Skeletal muscle tissue (tissue), 5 donors: ENCODE results near the gene GOLGA6L22. TPM values are rescaled to one million over a fixed set of nuclear protein-coding genes. Genes with fewer than 3 reads are reported as not detected.
"Not testable (repeated sequence)": the region's sequence is repeated elsewhere in the genome, so short reads cannot be mapped to it uniquely, and the experiment has no call there.

Source experiments
- H3K27ac ChIP-seq: one replicate; pipeline ENCODE4 v1.7.0; 2013; ENCODE audit warnings: mild to moderate bottlenecking, low read depth, low read length, inconsistent platforms
- H3K27me3 ChIP-seq, 3 donors: one replicate each; pipeline ENCODE4 v1.7.0; 2013; ENCODE audit warnings: low read length in 3 of 3; ENCODE audit not compliant: control insufficient read depth in 3 of 3, insufficient read depth in 3 of 3
- H3K36me3 ChIP-seq, 3 donors: one replicate each; pipeline ENCODE4 v1.7.0; 2013; ENCODE audit warnings: low read length in 3 of 3; ENCODE audit not compliant: control insufficient read depth in 3 of 3, insufficient read depth in 3 of 3
- H3K4me1 ChIP-seq, 3 donors: one replicate each; pipeline ENCODE4 v1.7.0; 2013; ENCODE audit warnings: low read length in 3 of 3, mild to moderate bottlenecking in 3 of 3; ENCODE audit not compliant: control insufficient read depth in 3 of 3, insufficient read depth in 3 of 3
- H3K4me3 ChIP-seq, 3 donors: one replicate each; pipeline ENCODE4 v1.7.0; 2013; ENCODE audit warnings: low read length in 3 of 3
- H3K9ac ChIP-seq, 3 donors: one replicate each; pipeline ENCODE4 v1.7.0; 2013; ENCODE audit warnings: low read length in 3 of 3, mild to moderate bottlenecking in 3 of 3, moderate library complexity in 2 of 3, low read depth in 1 of 3
- H3K9me3 ChIP-seq, 3 donors: one replicate each; pipeline ENCODE4 v1.7.0; 2013; ENCODE audit warnings: low read length in 3 of 3; ENCODE audit not compliant: control insufficient read depth in 3 of 3
- small RNA-seq: library from RNA; depleted of rRNA; stranded (forward); fragments of <200 nt; gene quantifications from one replicate; pipeline ENCODE3, GENCODE V24; 2014
- total RNA-seq: library from RNA; depleted of rRNA; stranded (reverse); fragments of >200 nt; gene quantifications from one replicate; pipeline ENCODE4 v1.2.3, GENCODE V29; 2014
- donor health status: Osteomylitis.

GOLGA6L22 gene
- total RNA-seq, 1 donor from 2014 or later: not detected

DNA sequence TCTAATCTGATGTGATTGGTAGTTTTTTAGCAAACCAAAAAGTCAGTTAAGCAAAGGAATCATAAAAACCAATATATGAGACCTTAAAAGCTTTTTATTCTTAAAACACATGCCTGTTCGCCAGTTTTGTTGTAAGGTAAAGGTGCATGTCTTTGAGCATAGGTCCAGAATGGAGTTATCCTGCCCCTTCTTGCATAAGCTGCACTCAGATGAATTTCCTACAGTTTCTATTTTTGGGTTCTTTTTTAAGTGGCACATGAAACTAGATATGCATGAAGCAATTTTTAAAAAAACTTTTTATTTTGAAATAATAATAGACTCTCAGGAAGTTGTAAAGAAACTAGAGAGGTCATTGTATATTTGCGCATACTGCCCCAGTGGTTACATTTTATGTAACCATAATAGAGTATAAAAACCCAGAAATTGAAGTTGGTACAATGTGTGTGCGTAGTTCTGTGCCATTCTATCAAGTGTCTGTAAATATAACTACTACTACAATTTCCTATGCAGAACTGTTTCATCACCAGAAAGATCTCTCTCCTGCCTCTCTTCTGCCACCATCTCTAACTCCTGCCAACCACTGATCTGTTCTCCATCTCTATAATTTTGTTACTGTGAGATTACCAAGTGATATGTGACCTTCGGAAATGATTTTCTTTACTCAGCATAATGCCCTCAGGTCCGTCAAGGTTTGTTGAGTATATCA lies 39.7 kb downstream of the GOLGA6L22 start:
- H3K4me1 ChIP-seq, H3K9me3 ChIP-seq, H3K9ac ChIP-seq, H3K4me3 ChIP-seq, H3K27me3 ChIP-seq, H3K36me3 ChIP-seq, H3K27ac ChIP-seq: not testable (repeated sequence)

DNA sequence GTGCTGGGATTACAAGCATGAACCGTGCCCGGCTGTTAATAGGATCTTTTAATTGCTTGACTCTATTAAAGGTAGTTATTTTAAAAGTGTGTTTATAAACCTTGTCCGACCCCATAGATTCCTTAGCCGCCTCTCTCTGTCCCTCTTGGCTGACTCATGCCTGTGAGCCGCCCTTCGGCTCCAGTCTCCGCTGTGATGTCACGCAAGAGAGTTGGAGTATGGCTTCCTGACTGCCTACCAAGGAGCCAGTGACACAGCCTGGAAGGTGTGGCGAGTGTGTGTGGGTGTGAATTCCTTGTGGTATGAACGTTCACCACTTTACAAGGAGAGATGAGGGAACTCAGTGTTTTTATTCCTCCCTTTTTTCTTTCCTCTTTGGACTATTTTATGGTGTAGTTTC lies 43.6 kb downstream of the GOLGA6L22 start:
- H3K27ac ChIP-seq, H3K36me3 ChIP-seq, H3K27me3 ChIP-seq: not testable (repeated sequence)

DNA sequence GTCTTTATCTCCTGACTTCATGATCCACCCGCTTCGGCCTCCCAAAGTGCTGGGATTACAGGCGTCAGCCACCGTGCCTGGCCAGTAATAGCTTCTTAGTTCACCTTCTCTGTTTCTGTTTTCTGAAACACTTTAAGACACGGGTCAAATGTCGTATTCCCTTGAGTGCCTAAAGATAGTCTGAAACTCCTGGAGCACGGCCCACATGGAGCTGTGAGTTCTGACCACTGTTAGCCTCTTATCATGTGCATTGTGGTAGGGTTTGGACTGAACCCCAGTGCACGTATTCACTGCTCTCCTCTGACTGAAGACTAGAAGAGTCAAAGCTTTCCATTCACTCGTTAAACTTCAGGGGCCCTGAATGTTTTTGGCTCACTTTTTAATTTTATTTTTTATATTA lies 48.3 kb downstream of the GOLGA6L22 start:
- H3K4me1 ChIP-seq, H3K27me3 ChIP-seq, H3K4me3 ChIP-seq, H3K27ac ChIP-seq, H3K9me3 ChIP-seq, H3K9ac ChIP-seq, H3K36me3 ChIP-seq: not testable (repeated sequence)

More for the DNA sequence above, 43.6 kb downstream of the GOLGA6L22 start:
- not testable (repeated sequence) for H3K9me3 ChIP-seq, H3K4me1 ChIP-seq, H3K4me3 ChIP-seq, H3K9ac ChIP-seq

DNA sequence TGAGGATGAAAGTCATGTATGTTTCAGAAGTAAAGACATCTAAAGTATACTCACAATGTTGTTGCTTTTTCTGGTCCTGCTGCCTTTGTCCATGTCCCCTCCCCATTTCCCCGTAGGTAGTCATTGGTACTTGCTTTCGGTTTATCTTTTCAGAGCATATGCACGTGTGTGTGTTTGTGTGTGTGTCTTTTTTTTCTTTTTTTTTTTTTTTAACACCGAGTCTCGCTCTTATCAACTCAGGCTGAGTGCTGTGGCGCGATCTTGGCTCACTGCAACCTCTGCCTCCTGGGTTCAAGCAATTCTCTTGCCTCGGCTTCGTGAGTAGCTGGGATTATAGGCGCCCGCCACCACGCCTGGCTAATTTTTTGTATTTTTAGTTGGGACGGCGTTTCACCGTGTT lies 57.4 kb downstream of the GOLGA6L22 start:
- H3K9ac ChIP-seq, H3K27me3 ChIP-seq, H3K4me3 ChIP-seq, H3K4me1 ChIP-seq, H3K9me3 ChIP-seq, H3K36me3 ChIP-seq, H3K27ac ChIP-seq: not testable (repeated sequence)

Small RNA genes lying within 50 kb of the gene (small RNA-seq; reads per million reads assigned to genes)
- gene RN7SL545P: not detected
